WTC11 (cell line): ENCODE measurements around the gene MN1. TPM values are rescaled to one million over a fixed set of nuclear protein-coding genes. Genes with fewer than 3 reads are reported as not detected.

ENCODE experiments used
- ATAC-seq: fragments of 200-7000 bp; cut with Tn5 transposase; 2 replicates; pipeline ENCODE4 v1.10.0; 2021; ENCODE audit warnings: mild to moderate bottlenecking, moderate library complexity
- CTCF ChIA-PET: fragments of 300-600 bp; sonication (Branson Sonifier 250); formaldehyde crosslinking; loops from one replicate; lab custom pipeline; 2021; ENCODE audit warnings: antibody characterized with exemption; lab: Charles Lee
- POLR2A ChIA-PET: fragments of 350-600 bp; sonication (Branson Sonifier 250); formaldehyde crosslinking; loops from one replicate; lab custom pipeline; 2021; ENCODE audit warnings: antibody characterized with exemption; lab: Charles Lee
- DNase-seq: peaks from one replicate; pipeline ENCODE4 v3.0.0; 2021; ENCODE audit warnings: low spot score
- H3K27ac Mint-ChIP-seq: 2 replicates; pipeline ENCODE4 v1.8.0; 2021; ENCODE audit warnings: mixed read lengths
- H3K27me3 Mint-ChIP-seq: 2 replicates; pipeline ENCODE4 v1.8.0; 2021; ENCODE audit warnings: low read depth, mild to moderate bottlenecking, moderate library complexity, mixed read lengths
- H3K36me3 Mint-ChIP-seq: 2 replicates; pipeline ENCODE4 v1.8.0; 2021; ENCODE audit warnings: mixed read lengths
- H3K4me1 Mint-ChIP-seq: 2 replicates; pipeline ENCODE4 v1.8.0; 2022; ENCODE audit warnings: mixed read lengths
- H3K4me3 Mint-ChIP-seq: 2 replicates; pipeline ENCODE4 v1.8.0; 2021; ENCODE audit warnings: mild to moderate bottlenecking, moderate library complexity, mixed read lengths
- H3K9me3 Mint-ChIP-seq: 2 replicates; pipeline ENCODE4 v1.8.0; 2021; ENCODE audit warnings: mixed read lengths
- E2F5 ChIP-seq: sonication (generic); formaldehyde crosslinking; IDR thresholded peaks from 2 replicates; pipeline ENCODE4 v1.8.1; 2022; ENCODE audit warnings: mild to moderate bottlenecking, moderate library complexity, missing genetic modification reagents
- EMX1 ChIP-seq: fragments of 250-450 bp; sonication (Bioruptor Pico); IDR thresholded peaks from 2 replicates; pipeline ENCODE4 v1.8.0; 2021; ENCODE audit warnings: mild to moderate bottlenecking
- HMGA2 ChIP-seq: fragments of 250-450 bp; sonication (Bioruptor Pico); IDR thresholded peaks from 2 replicates; pipeline ENCODE4 v1.4.0; 2021; ENCODE audit warnings: mild to moderate bottlenecking, moderate library complexity
- IRF1 ChIP-seq: sonication (generic); formaldehyde crosslinking; IDR thresholded peaks from 2 replicates; pipeline ENCODE4 v1.8.0; 2023; ENCODE audit warnings: missing genetic modification reagents
- NFATC4 ChIP-seq: fragments of 250-450 bp; sonication (Bioruptor Pico); IDR thresholded peaks from 2 replicates; pipeline ENCODE4 v1.9.0; 2021; ENCODE audit warnings: mild to moderate bottlenecking
- NR3C1 ChIP-seq: sonication (generic); formaldehyde crosslinking; conservative IDR thresholded peaks from 2 replicates; pipeline ENCODE4 v1.8.1; 2023; ENCODE audit warnings: low read depth, mild to moderate bottlenecking, missing genetic modification reagents
- OVOL2 ChIP-seq: fragments of 250-450 bp; sonication (Bioruptor Pico); IDR thresholded peaks from 2 replicates; pipeline ENCODE4 v1.9.0; 2021; ENCODE audit warnings: mild to moderate bottlenecking, borderline replicate concordance
- PRRX2 ChIP-seq: fragments of 250-450 bp; sonication (Bioruptor Pico); IDR thresholded peaks from 2 replicates; pipeline ENCODE4 v1.8.0; 2021; ENCODE audit warnings: mild to moderate bottlenecking
- TEAD1 ChIP-seq: sonication (generic); formaldehyde crosslinking; IDR thresholded peaks from 2 replicates; pipeline ENCODE4 v1.8.0; 2022; ENCODE audit warnings: mild to moderate bottlenecking, missing genetic modification reagents
- ZNF138 ChIP-seq: sonication (generic); formaldehyde crosslinking; conservative IDR thresholded peaks from 2 replicates; pipeline ENCODE4 v1.8.1; 2022; ENCODE audit warnings: mild to moderate bottlenecking, moderate library complexity, missing genetic modification reagents
- ZNF232 ChIP-seq: sonication (generic); formaldehyde crosslinking; IDR thresholded peaks from 2 replicates; pipeline ENCODE4 v1.8.0; 2022; ENCODE audit warnings: mild to moderate bottlenecking, missing genetic modification reagents
- ZNF317 ChIP-seq: sonication (generic); formaldehyde crosslinking; IDR thresholded peaks from 2 replicates; pipeline ENCODE4 v1.8.1; 2023; ENCODE audit warnings: low read depth, mild to moderate bottlenecking, moderate library complexity, missing genetic modification reagents, borderline replicate concordance
- ZNF416 ChIP-seq: fragments of 250-450 bp; sonication (Bioruptor Pico); IDR thresholded peaks from 2 replicates; pipeline ENCODE4 v1.9.0; 2021; ENCODE audit warnings: mild to moderate bottlenecking, inconsistent platforms
- ZNF425 ChIP-seq: fragments of 250-450 bp; sonication (Bioruptor Pico); conservative IDR thresholded peaks from 2 replicates; pipeline ENCODE4 v1.9.0; 2021; ENCODE audit warnings: mild to moderate bottlenecking
- ZNF512 ChIP-seq: sonication (generic); formaldehyde crosslinking; IDR thresholded peaks from 2 replicates; pipeline ENCODE4 v1.8.1; 2022; ENCODE audit warnings: missing genetic modification reagents, borderline replicate concordance
- ZSCAN18 ChIP-seq: fragments of 250-450 bp; sonication (Bioruptor Pico); IDR thresholded peaks from 2 replicates; pipeline ENCODE4 v2.1.2; 2022; ENCODE audit warnings: mild to moderate bottlenecking, moderate library complexity
- total RNA-seq: library from RNA; stranded (reverse); gene quantifications from 3 replicates; pipeline ENCODE4 v1.2.3, GENCODE V29; 2021
- TF ChIP-seq, protein P1 (sequence below): fragments of 200-600 bp; IDR thresholded peaks from 2 replicates; pipeline ENCODE4 v1.8.0; 2022; ENCODE audit warnings: antibody characterized with exemption
- TF ChIP-seq, protein P2 (sequence below): sonication (generic); formaldehyde crosslinking; IDR thresholded peaks from 2 replicates; pipeline ENCODE4 v1.8.0; 2022; ENCODE audit warnings: mild to moderate bottlenecking, missing genetic modification reagents
- TF ChIP-seq, protein P3 (sequence below): sonication (generic); formaldehyde crosslinking; IDR thresholded peaks from 2 replicates; pipeline ENCODE4 v1.8.0; 2022; ENCODE audit warnings: mild to moderate bottlenecking, missing genetic modification reagents

The MN1 gene
- total RNA-seq, 1 experiment from 2014 or later = 21.3 TPM

- ATAC-seq = no peak
- Mint-ChIP-seq H3K27me3 (peaks cover 4% of the 10 kb centered on the region), H3K36me3 (no peaks in the 10 kb centered on the region), H3K27ac (no peak overlapping the region), H3K4me1 (no peaks in the 10 kb centered on the region), H3K9me3 (peaks cover 12% of the 10 kb centered on the region), H3K4me3 (no peak overlapping the region)
- no peak for TF ChIP-seq IRF1 (CRISPR knock-in tag)
- TF ChIP-seq ZNF425 (CRISPR knock-in tag) = no peak
- no peak for TF ChIP-seq PRRX2 (CRISPR knock-in tag)
- TF ChIP-seq, protein P1, sequence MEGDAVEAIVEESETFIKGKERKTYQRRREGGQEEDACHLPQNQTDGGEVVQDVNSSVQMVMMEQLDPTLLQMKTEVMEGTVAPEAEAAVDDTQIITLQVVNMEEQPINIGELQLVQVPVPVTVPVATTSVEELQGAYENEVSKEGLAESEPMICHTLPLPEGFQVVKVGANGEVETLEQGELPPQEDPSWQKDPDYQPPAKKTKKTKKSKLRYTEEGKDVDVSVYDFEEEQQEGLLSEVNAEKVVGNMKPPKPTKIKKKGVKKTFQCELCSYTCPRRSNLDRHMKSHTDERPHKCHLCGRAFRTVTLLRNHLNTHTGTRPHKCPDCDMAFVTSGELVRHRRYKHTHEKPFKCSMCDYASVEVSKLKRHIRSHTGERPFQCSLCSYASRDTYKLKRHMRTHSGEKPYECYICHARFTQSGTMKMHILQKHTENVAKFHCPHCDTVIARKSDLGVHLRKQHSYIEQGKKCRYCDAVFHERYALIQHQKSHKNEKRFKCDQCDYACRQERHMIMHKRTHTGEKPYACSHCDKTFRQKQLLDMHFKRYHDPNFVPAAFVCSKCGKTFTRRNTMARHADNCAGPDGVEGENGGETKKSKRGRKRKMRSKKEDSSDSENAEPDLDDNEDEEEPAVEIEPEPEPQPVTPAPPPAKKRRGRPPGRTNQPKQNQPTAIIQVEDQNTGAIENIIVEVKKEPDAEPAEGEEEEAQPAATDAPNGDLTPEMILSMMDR = no peak
- no peak for TF ChIP-seq HMGA2 (CRISPR knock-in tag)
- TF ChIP-seq ZNF317 (CRISPR knock-in tag) = no peak
- TF ChIP-seq ZNF232 = no peak
- TF ChIP-seq ZNF138 = no peak
- TF ChIP-seq EMX1 = no peak
- no peak for TF ChIP-seq ZNF416 (CRISPR knock-in tag)
- no peak for TF ChIP-seq ZSCAN18 (CRISPR knock-in tag)
- TF ChIP-seq ZNF512 (CRISPR knock-in tag) = no peak
- no peak for TF ChIP-seq NR3C1 (CRISPR knock-in tag)
- TF ChIP-seq TEAD1 (CRISPR knock-in tag) = no peak
- TF ChIP-seq E2F5 (CRISPR knock-in tag) = no peak
- no peak for TF ChIP-seq NFATC4 (CRISPR knock-in tag)
- no peak for TF ChIP-seq OVOL2 (CRISPR knock-in tag)
- TF ChIP-seq, protein P2, sequence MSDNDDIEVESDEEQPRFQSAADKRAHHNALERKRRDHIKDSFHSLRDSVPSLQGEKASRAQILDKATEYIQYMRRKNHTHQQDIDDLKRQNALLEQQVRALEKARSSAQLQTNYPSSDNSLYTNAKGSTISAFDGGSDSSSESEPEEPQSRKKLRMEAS (CRISPR knock-in tag) = no peak
- TF ChIP-seq, protein P3, sequence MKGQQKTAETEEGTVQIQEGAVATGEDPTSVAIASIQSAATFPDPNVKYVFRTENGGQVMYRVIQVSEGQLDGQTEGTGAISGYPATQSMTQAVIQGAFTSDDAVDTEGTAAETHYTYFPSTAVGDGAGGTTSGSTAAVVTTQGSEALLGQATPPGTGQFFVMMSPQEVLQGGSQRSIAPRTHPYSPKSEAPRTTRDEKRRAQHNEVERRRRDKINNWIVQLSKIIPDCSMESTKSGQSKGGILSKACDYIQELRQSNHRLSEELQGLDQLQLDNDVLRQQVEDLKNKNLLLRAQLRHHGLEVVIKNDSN (CRISPR knock-in tag) = no peak
- no peak for DNase-seq
- ChIA-PET CTCF (no interaction called here), POLR2A (interaction anchor here (0.7 kb wide), 1 partner anchor 41 kb away, joined by 7 read pairs; no protein-coding TSS in a partner anchor)
These were observed 26.3 kb upstream of the MN1 start for GRCh38 chr22:27827604-27828587.
